H1 (cell line): Measurements from ENCODE around the gene DLK1. TPM values are rescaled to one million over a fixed set of nuclear protein-coding genes. Genes with fewer than 3 reads are reported as not detected.

Experiments used
- CTCF ChIA-PET: fragments of 300-600 bp; sonication (Branson Sonifier 250); formaldehyde crosslinking; loops from one replicate; lab custom pipeline; 2021; ENCODE audit not compliant: partially characterized antibody; lab: Charles Lee
- POLR2A ChIA-PET: fragments of 300-600 bp; sonication (Branson Sonifier 250); formaldehyde crosslinking; loops from one replicate; lab custom pipeline; 2021; ENCODE audit warnings: inconsistent platforms; ENCODE audit not compliant: partially characterized antibody; lab: Charles Lee
- DNase-seq, 2 experiments: peaks; one replicate each; pipeline versions ENCODE4 v3.0.0 to v3.0.0-alpha.2; 2010 to 2022; ENCODE audit warnings: low spot score in 2 of 2, low read depth in 1 of 2, mixed read lengths in 1 of 2
- FAIRE-seq: peaks from 2 replicates; lab custom pipeline; 2011; peaks lifted over from hg19 to GRCh38; lab: Jason Lieb, UNC
- H2AFZ ChIP-seq: 2 replicates; pipeline ENCODE4 v1.8.1; 2012; ENCODE audit warnings: low read length, inconsistent platforms
- H2AK5ac ChIP-seq: 2 replicates; pipeline ENCODE4 v1.6.1; 2013; ENCODE audit warnings: low read depth, low read length
- H2BK120ac ChIP-seq: replicated peaks from 2 replicates; pipeline ENCODE3; 2013; ENCODE audit warnings: low read depth, low read length, inconsistent platforms
- H2BK12ac ChIP-seq: 2 replicates; pipeline ENCODE4 v1.6.1; 2013; ENCODE audit warnings: low read depth, low read length
- H2BK15ac ChIP-seq: 2 replicates; pipeline ENCODE4 v1.6.1; 2013; ENCODE audit warnings: low read length
- H2BK20ac ChIP-seq: 2 replicates; pipeline ENCODE4 v1.6.1; 2013; ENCODE audit warnings: low read length
- H2BK5ac ChIP-seq: 2 replicates; pipeline ENCODE4 v1.6.1; 2013; ENCODE audit warnings: low read depth, low read length
- H3K14ac ChIP-seq: 2 replicates; pipeline ENCODE4 v1.6.1; 2013; ENCODE audit warnings: inconsistent platforms; ENCODE audit not compliant: insufficient read length
- H3K18ac ChIP-seq: 2 replicates; pipeline ENCODE4 v1.6.1; 2013; ENCODE audit warnings: low read length; ENCODE audit errors: extremely low read depth
- H3K23ac ChIP-seq: 2 replicates; pipeline ENCODE4 v1.6.1; 2013; ENCODE audit warnings: inconsistent platforms; ENCODE audit not compliant: insufficient read length
- H3K23me2 ChIP-seq: 2 replicates; pipeline ENCODE4 v1.6.1; 2013; ENCODE audit warnings: low read depth, low read length
- H3K27ac ChIP-seq: 2 replicates; pipeline ENCODE4 v1.6.1; 2011; ENCODE audit warnings: low read depth, low read length, inconsistent platforms
- H3K27me3 ChIP-seq, 4 experiments: replicated peaks in 1 of 4; 1 replicate in 1 of 4; 2 replicates in 3 of 4; pipeline versions ENCODE4 v1.6.1 to v1.8.1; 2011 to 2013; ENCODE audit warnings: low read length in 3 of 4, mild to moderate bottlenecking in 3 of 4, inconsistent platforms in 2 of 4, mixed read lengths in 2 of 4, moderate library complexity in 1 of 4; ENCODE audit not compliant: control insufficient read depth in 3 of 4, insufficient read depth in 3 of 4; ENCODE audit errors: extremely low read depth in 1 of 4
- H3K36me3 ChIP-seq, 4 experiments: 2 replicates each; pipeline versions ENCODE4 v1.6.1 to v1.8.1; 2011 to 2013; ENCODE audit warnings: mild to moderate bottlenecking in 4 of 4, low read length in 3 of 4, moderate library complexity in 2 of 4, control low read depth in 1 of 4, inconsistent platforms in 1 of 4; ENCODE audit not compliant: insufficient read depth in 4 of 4, control insufficient read depth in 2 of 4
- H3K4ac ChIP-seq: replicated peaks from 2 replicates; pipeline ENCODE3; 2013; ENCODE audit warnings: low read length, low read depth, mixed read lengths, inconsistent platforms; ENCODE audit not compliant: insufficient read length
- H3K4me1 ChIP-seq, 4 experiments: replicated peaks in 1 of 4; 1 replicate in 1 of 4; 2 replicates in 3 of 4; pipeline versions ENCODE4 v1.6.1 to v1.8.1; 2011 to 2013; ENCODE audit warnings: low read length in 3 of 4, inconsistent platforms in 2 of 4, mixed read lengths in 1 of 4; ENCODE audit not compliant: insufficient read depth in 4 of 4, control insufficient read depth in 3 of 4
- H3K4me2 ChIP-seq, 2 experiments: 2 replicates each; pipeline versions ENCODE4 v1.6.1 to v1.8.1; 2011 to 2013; ENCODE audit warnings: low read depth in 2 of 2, low read length in 2 of 2, control low read depth in 1 of 2, inconsistent platforms in 1 of 2, mild to moderate bottlenecking in 1 of 2; ENCODE audit not compliant: insufficient read depth in 1 of 2
- H3K4me3 ChIP-seq, 4 experiments: fragments of 200-600, 300-600 bp in 1 of 4; sonication (generic), shearing (Covaris generic), sonication (Bioruptor Twin) in 1 of 4; 2 replicates each; pipeline versions ENCODE4 v1.5.1 to v1.8.1; 2011 to 2016; ENCODE audit warnings: low read length in 4 of 4, low read depth in 3 of 4, control low read depth in 2 of 4, inconsistent platforms in 2 of 4, mild to moderate bottlenecking in 2 of 4, mixed read lengths in 1 of 4, moderate library complexity in 1 of 4; ENCODE audit not compliant: insufficient read depth in 2 of 4; ENCODE audit errors: extremely low read depth in 1 of 4
- H3K56ac ChIP-seq: replicated peaks from 2 replicates; pipeline ENCODE3; 2013; ENCODE audit warnings: low read depth, mild to moderate bottlenecking, mixed read lengths, low read length, inconsistent platforms; ENCODE audit not compliant: insufficient read length
- H3K79me1 ChIP-seq: 2 replicates; pipeline ENCODE4 v1.6.1; 2013; ENCODE audit warnings: low read depth, low read length, control low read depth
- H3K79me2 ChIP-seq, 2 experiments: 2 replicates each; pipeline versions ENCODE4 v1.6.1 to v1.8.1; 2012 to 2013; ENCODE audit warnings: low read length in 2 of 2, mild to moderate bottlenecking in 2 of 2, inconsistent platforms in 1 of 2; ENCODE audit not compliant: insufficient read depth in 2 of 2, control insufficient read depth in 1 of 2
- H3K9ac ChIP-seq, 4 experiments: replicated peaks in 1 of 4; 1 replicate in 1 of 4; 2 replicates in 3 of 4; pipeline versions ENCODE4 v1.6.1 to v1.8.1; 2011 to 2013; ENCODE audit warnings: low read depth in 3 of 4, low read length in 3 of 4, control low read depth in 2 of 4, mild to moderate bottlenecking in 2 of 4, moderate library complexity in 2 of 4, inconsistent platforms in 1 of 4; ENCODE audit errors: extremely low read depth in 1 of 4
- H3K9me3 ChIP-seq, 2 experiments: 2 replicates each; pipeline versions ENCODE4 v1.6.1 to v1.8.1; 2012 to 2013; ENCODE audit warnings: mild to moderate bottlenecking in 2 of 2, moderate library complexity in 2 of 2, control low read depth in 1 of 2, inconsistent platforms in 1 of 2, low read depth in 1 of 2, low read length in 1 of 2, mixed read lengths in 1 of 2; ENCODE audit not compliant: insufficient read depth in 2 of 2
- H4K20me1 ChIP-seq, 2 experiments: replicated peaks in 1 of 2; 2 replicates each; pipeline versions ENCODE3 to v1.8.1; 2011 to 2013; ENCODE audit warnings: inconsistent platforms in 2 of 2, low read length in 2 of 2, mild to moderate bottlenecking in 1 of 2; ENCODE audit not compliant: insufficient read depth in 2 of 2, control insufficient read depth in 1 of 2
- H4K5ac ChIP-seq: 2 replicates; pipeline ENCODE4 v1.6.1; 2013; ENCODE audit warnings: low read length, low read depth, mixed read lengths, inconsistent platforms; ENCODE audit not compliant: insufficient read length
- H4K8ac ChIP-seq: 2 replicates; pipeline ENCODE4 v1.8.0; 2013; ENCODE audit warnings: mild to moderate bottlenecking, moderate library complexity, low read length, inconsistent platforms; ENCODE audit not compliant: insufficient read depth; ENCODE audit errors: extremely low read depth
- H4K91ac ChIP-seq: replicated peaks from 2 replicates; pipeline ENCODE3; 2013; ENCODE audit warnings: low read length, mixed read lengths, inconsistent platforms; ENCODE audit not compliant: insufficient read length
- ATF3 ChIP-seq: IDR thresholded peaks from 2 replicates; pipeline ENCODE4 v1.6.1; 2011; ENCODE audit warnings: low read depth, mild to moderate bottlenecking, low read length; ENCODE audit not compliant: insufficient read depth
- E2F6 ChIP-seq: IDR thresholded peaks from 2 replicates; pipeline ENCODE4 v1.6.1; 2012; ENCODE audit warnings: inconsistent platforms
- MAX ChIP-seq: IDR thresholded peaks from 2 replicates; pipeline ENCODE4 v1.6.1; 2012; ENCODE audit warnings: inconsistent platforms
- NRF1 ChIP-seq: IDR thresholded peaks from 2 replicates; pipeline ENCODE4 v1.6.1; 2011; ENCODE audit warnings: mild to moderate bottlenecking, low read depth, low read length, improper control_type of control experiment
- SAP30 ChIP-seq: fragments of 300-600 bp; sonication (generic); IDR thresholded peaks from 2 replicates; pipeline ENCODE4 v1.7.1; 2012; ENCODE audit warnings: low read length, moderate library complexity, mild to moderate bottlenecking, inconsistent platforms; ENCODE audit not compliant: insufficient read depth, insufficient replicate concordance
- SIX5 ChIP-seq: IDR thresholded peaks from 2 replicates; pipeline ENCODE4 v1.6.1; 2011; ENCODE audit warnings: mild to moderate bottlenecking, low read depth, low read length
- SP1 ChIP-seq: IDR thresholded peaks from 2 replicates; pipeline ENCODE4 v1.6.1; 2011; ENCODE audit warnings: low read depth, low read length
- SRF ChIP-seq: IDR thresholded peaks from 2 replicates; pipeline ENCODE4 v1.6.1; 2011; ENCODE audit warnings: mild to moderate bottlenecking, low read depth, low read length, moderate library complexity
- TCF12 ChIP-seq: IDR thresholded peaks from 2 replicates; pipeline ENCODE4 v1.6.1; 2011; ENCODE audit warnings: low read depth, mild to moderate bottlenecking, low read length
- TEAD4 ChIP-seq: IDR thresholded peaks from 2 replicates; pipeline ENCODE4 v1.6.1; 2012; ENCODE audit warnings: low read depth, low read length, inconsistent platforms, mixed read lengths
- WGBS, 2 experiments: shearing (Covaris generic) in 1 of 2; methylation state at CpG; one replicate each; pipeline versions ENCODE4 v1.1.6 to v1.1.7; 2013 to 2015; ENCODE audit warnings: low lambda C conversion rate in 2 of 2, mixed read lengths in 2 of 2, inconsistent platforms in 1 of 2, low coverage in 1 of 2, missing lambda C conversion rate in 1 of 2; ENCODE audit not compliant: insufficient replicate concordance in 2 of 2, insufficient coverage in 1 of 2, insufficient read length in 1 of 2; ENCODE audit errors: extremely low coverage in 1 of 2, missing lambda C conversion rate in 1 of 2; 5-methylcytosine and 5-hydroxymethylcytosine counted together
- polyA plus RNA-seq, 7 experiments: library from polyadenylated mRNA; depleted of rRNA in 3 of 7; stranded (reverse) in 5 of 7; unstranded in 2 of 7; fragments of >200 nt in 5 of 7; fragments of 200-250 nt in 2 of 7; gene quantifications; 1 replicate in 5 of 7; 2 replicates in 1 of 7; 4 replicates in 1 of 7; pipeline versions ENCODE4 v1.2.1 to v1.2.3, GENCODE V29; 2011 to 2013; ENCODE audit warnings: missing spikeins in 2 of 7, mixed read lengths in 2 of 7
- total RNA-seq: library from RNA; stranded (reverse); fragmentation: NEBNext Ultra II Directional; extraction: Animal tissue kit (Norgen Biotek cat#: 25700); gene quantifications from 2 replicates; pipeline ENCODE4 v1.2.1, GENCODE V29; 2021

Gene DLK1
- total and polyA plus RNA-seq, 2 of the 8 experiments (the other 6 are each of a cell fraction or from before 2014, with no cell fraction given), result 1.3 to 2.4 TPM

- Histone ChIP-seq H3K79me2 (no peaks in the 10 kb centered on the region), H3K4ac (no peak overlapping the region), H3K36me3 (no peaks in the 10 kb centered on the region), H3K23me2 (no peaks in the 10 kb centered on the region), H3K79me1 (no peaks in the 10 kb centered on the region), H3K27ac (no peak overlapping the region), H2BK5ac (no peak overlapping the region), H4K5ac (no peak overlapping the region), H3K27me3 (no peaks in the 10 kb centered on the region; a peak in 1 of 7 replicates), H3K4me1 (no peaks in the 10 kb centered on the region), H3K9ac (no peak overlapping the region), H2AFZ (no peak overlapping the region), H3K56ac (no peak overlapping the region), H4K8ac (no peak overlapping the region), H3K18ac (no peak overlapping the region), H2BK12ac (no peak overlapping the region), H3K23ac (no peak overlapping the region), H3K14ac (no peak overlapping the region), H2BK120ac (no peak overlapping the region), H2AK5ac (no peak overlapping the region), H2BK15ac (no peak overlapping the region), H4K20me1 (no peaks in the 10 kb centered on the region), H3K4me2 (no peak overlapping the region), H3K9me3 (0 out of 4 replicates have a peak, but pooled peaks cover 0 to 1% of the 10 kb centered on the region in 2 experiments), H2BK20ac (no peak overlapping the region), H3K4me3 (no peak overlapping the region), H4K91ac (no peak overlapping the region)
- FAIRE-seq, result no peak
- WGBS, 2 experiments, result 86% methylated on average over 8 of the region's 8 CpGs; no CpG with 5 or more reads in 1 of the 2 experiments
- no peak for DNase-seq
- POLR2A ChIA-PET, result no interaction called here
- CTCF ChIA-PET, result interaction anchor here (1.6 kb wide), 1 partner anchor 154 kb away, joined by 3 read pairs; no protein-coding TSS in a partner anchor
- TF ChIP-seq MAX (no peak), SRF (no peak), NRF1 (no peak), SIX5 (no peak), SAP30 (no peak), E2F6 (no peak), ATF3 (no peak), TEAD4 (no peak), TCF12 (no peak), SP1 (no peak)
These were observed 21.0 kb downstream of the DLK1 start for GRCh38 chr14:100747736-100748135.
